Kidney capillary endothelial cell (primary cell): Measurements from ENCODE around the gene ZBTB9.

Source experiments
- DNase-seq: peaks from one replicate; pipeline ENCODE4 v3.0.0-alpha.2; 2018; ENCODE audit warnings: low spot score

Gene ZBTB9, protein sequence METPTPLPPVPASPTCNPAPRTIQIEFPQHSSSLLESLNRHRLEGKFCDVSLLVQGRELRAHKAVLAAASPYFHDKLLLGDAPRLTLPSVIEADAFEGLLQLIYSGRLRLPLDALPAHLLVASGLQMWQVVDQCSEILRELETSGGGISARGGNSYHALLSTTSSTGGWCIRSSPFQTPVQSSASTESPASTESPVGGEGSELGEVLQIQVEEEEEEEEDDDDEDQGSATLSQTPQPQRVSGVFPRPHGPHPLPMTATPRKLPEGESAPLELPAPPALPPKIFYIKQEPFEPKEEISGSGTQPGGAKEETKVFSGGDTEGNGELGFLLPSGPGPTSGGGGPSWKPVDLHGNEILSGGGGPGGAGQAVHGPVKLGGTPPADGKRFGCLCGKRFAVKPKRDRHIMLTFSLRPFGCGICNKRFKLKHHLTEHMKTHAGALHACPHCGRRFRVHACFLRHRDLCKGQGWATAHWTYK

DNA sequence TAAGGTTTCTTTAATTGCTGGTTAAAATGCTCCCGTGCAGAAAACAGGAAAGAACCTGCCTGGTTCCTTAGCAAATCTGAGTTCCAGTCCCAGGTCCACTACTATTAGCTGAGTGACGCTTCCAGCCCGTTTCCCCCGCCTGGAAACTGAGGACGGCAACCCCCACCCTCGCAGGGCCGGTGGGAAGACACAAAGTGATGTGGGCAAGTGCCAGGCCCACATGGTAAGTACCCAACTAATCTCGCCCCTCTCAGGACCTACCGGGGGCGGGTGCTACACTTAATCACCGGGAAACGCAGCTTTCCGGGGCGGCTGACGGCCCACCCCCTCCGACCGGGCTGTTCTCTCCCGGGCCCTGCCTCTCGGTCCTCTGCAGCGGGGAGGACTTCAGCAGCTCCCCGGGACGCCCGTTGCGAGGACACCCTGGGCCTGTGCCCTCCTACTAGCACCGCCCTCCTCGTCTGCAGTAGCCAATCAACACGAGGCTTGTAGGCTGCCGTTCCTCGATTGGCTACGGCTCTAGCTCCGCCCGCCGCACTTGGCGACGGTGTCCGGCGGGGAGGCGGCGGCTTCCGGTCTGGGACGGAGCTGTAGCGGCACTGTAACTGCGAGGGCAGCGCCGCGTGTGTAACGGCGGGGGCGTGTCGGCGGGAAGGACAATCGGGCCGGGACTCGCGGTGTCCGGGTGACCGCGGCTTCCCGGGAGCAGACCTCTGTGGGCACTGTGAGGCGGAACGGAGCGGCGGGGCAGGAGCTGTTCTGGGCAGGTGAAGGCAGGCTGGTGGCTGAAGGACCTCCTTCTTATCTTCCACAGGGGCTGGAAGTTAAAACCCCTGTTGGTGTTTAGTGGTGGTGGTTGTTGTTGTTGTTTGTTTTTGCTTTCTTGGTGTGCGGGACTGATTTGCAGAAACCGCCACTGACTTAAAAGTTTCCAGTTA lies at the start of gene ZBTB9:
Gene ZBTB9, plus strand, starts transcription at position 568 of the 938 bp plus-strand sequence. CDS start 525 bp downstream, outside the sequence.
- peak; percentile 95 for DNase-seq

DNA sequence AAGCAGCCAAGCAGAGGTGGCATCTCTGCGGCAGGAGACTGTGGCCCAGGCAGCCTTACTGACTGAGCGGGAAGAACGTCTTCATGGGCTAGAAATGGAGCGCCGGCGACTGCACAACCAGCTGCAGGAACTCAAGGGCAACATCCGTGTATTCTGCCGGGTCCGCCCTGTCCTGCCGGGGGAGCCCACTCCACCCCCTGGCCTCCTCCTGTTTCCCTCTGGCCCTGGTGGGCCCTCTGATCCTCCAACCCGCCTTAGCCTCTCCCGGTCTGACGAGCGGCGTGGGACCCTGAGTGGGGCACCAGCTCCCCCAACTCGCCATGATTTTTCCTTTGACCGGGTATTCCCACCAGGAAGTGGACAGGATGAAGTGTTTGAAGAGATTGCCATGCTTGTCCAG lies 49.5 kb upstream of the ZBTB9 start:
- no peak for DNase-seq

DNA sequence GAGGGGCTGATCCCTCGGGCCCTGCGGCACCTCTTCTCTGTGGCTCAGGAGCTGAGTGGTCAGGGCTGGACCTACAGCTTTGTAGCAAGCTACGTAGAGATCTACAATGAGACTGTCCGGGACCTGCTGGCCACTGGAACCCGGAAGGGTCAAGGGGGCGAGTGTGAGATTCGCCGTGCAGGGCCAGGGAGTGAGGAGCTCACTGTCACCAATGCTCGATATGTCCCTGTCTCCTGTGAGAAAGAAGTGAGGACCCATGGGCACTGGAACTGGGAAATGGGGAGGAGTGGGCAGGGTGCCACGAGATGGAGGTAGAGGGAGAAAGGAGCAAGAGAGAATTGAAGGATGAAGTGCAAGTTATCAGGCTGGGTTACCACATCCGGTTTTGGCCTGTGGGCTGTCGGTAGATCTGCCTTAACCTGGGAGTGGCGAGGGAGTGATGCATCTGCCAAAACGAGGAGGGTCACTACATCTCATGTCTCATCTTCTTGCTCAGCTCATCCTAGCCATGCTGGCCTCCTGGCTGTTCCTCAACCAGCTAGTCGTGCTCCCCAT lies 48.9 kb upstream of the ZBTB9 start:
- no peak for DNase-seq

DNA sequence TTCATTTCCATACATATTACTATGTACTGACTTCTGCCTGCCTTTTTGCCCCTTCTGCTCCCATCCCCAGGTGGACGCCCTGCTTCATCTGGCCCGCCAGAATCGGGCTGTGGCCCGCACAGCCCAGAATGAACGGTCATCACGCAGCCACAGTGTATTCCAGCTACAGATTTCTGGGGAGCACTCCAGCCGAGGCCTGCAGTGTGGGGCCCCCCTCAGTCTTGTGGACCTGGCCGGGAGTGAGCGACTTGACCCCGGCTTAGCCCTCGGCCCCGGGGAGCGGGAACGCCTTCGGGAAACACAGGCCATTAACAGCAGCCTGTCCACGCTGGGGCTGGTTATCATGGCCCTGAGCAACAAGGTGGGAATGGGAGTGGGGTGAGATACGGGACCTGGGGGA lies 48.2 kb upstream of the ZBTB9 start:
- no peak for DNase-seq

DNA sequence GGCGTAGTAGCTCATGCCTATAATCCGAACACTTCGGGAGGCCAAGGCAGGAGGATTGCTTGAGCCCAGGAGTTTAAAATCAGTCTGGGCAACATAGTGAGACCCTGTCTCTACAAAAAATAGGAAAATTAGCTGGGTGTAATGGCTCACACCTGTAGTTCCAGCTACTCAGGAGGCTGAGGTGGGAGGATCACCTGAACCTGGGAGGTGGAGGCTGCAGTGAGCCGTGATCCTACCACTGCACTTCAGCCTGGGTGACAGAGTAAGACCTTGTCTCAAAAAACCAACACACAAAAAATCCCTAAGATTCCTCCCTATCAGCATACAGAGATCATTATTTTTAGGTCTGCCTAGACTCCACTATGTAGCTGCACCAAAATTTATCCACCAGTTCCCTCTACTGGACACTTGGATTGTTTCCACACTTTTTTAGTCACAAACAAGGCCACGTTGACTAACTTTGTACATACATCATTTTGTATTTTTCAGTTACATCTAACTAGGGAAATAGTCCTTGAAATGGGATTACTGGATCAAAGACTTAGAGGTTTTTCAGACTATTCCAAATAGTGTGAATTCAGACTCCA lies 47.2 kb upstream of the ZBTB9 start:
- no peak for DNase-seq

DNA sequence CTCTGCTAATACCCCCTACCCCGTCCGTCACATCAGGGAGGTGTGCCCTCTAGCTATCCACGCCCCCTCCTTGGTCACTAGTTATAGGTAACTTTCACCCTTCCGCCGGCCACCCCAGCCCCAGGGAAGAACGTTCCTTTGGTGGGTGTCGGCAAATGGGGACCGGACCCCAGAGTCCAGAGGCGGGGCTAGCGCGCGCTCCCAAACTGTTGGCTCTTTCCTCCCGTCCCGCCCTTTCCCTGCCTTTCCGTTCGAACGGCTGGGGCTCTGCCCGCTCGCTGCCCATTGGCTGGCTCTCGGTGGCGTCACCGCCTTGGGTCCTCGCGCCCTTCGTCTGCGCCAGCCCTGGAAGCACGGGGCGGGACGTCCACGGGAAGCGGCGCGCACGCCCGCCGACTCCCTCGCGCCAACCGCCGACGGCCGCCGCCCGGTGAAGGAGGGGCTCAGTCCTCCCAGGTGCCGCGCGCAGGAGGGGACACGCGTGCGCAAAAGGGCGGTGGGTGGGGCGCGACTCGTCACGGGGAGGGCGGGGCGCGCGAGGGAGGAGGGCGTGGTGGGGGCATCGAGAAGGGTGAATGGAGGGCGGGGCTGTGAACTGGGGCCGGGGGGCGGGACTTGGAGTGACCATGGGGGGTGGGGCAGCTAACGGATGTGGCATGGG lies 44.2 kb upstream of the ZBTB9 start:
- DNase-seq, result peak; percentile 97

DNA sequence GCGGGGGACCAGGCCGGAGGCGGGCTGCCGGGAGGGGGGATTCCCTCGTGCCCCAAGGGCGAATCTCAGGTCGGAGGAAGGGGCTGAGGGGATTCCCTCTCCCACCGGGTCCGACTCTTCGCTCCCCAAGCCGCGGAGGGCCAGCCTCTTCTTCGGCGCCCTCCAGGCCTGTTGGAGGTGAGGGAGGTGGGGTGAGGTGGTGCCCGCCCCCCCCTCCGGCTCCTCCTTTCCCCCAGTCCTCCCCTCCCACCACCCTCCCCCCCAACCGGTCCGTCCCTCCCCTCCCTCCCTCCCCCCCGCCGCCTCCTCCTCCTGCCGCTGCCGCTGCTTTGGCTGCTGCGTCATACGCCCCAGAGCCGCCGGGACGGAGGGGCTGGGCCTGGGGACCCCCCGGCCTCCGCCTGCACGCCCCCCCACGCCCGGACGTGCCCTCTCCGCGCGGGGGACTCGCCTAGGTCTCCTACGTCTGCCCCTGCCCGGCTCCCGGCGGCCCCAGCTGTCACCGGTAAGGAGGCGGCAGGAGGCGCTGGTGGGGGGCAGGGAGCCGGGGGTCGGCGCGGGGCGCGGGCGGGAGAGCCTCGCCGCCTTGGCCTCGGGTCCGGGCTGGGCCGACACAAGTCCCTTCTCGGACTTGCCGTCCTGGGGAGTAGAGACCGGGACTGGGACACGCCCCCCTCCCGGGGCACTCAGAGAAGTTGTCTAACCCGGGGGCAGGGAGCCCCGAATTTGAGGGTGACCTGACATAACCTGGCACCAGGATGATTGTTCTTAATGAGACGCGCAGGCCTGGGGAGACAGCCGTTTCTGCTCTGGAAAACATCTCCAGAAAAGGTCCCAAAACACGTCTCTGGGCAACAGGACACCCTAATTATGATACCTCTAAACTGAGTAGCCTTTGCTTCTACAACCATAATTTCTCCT lies 43.4 kb upstream of the ZBTB9 start, which contains the start of gene PHF1:
Gene PHF1, plus strand, starts transcription at position 304 of the 921 bp plus-strand sequence. CDS start 1,250 bp downstream, outside the sequence.
- DNase-seq, result no peak

DNA sequence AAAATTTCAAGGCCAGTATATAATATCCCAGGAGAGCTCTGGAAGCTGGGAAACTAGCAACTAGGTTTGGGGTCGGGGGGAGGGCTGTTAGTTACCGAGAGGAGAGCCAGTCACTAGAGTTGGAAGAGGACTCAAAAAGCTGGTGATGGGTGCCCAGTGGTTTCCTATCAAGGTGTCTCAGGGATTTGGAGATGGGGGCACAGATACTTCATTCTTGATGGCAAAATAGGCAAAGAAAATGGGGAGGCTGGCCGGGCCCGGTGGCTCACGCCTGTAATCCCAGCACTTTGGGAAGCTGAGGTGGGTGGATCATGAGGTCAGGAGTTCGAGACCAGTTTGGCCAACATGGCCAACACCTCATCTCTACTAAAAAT lies 42.8 kb upstream of the ZBTB9 start:
- DNase-seq, result no peak

DNA sequence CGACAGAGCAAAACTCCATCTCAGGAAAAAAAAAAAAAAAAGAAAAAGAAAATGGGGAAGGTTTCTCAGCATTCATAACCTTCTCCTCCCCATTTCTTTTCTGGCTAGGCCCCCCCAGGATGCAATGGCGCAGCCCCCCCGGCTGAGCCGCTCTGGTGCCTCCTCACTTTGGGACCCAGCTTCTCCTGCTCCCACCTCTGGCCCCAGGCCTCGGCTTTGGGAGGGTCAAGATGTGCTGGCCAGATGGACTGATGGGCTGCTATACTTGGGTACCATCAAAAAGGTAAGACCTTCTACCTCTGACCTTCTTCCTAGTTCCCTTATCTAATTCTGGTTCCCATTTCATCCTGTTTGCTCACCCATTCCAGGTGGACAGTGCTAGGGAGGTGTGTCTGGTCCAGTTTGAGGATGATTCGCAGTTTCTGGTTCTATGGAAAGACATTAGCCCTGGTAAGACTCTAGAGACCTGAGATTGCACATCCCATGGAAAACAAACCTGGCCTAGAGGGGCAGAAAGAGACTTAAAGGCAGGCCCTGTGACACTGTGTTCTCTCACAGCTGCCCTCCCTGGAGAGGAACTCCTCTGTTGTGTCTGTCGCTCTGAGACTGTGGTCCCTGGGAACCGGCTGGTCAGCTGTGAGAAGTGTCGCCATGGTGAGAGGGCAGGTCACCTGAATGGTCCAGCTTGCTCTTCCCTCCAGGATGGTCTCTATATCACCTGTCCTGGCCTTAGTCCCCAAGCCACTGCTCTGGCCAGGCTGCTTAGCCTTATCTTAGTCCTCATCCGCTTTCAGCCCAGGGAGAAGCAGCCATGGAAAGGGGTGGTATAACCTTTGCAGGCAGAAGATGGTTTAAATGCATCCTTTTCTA lies 42.0 kb upstream of the ZBTB9 start:
- no peak for DNase-seq

DNA sequence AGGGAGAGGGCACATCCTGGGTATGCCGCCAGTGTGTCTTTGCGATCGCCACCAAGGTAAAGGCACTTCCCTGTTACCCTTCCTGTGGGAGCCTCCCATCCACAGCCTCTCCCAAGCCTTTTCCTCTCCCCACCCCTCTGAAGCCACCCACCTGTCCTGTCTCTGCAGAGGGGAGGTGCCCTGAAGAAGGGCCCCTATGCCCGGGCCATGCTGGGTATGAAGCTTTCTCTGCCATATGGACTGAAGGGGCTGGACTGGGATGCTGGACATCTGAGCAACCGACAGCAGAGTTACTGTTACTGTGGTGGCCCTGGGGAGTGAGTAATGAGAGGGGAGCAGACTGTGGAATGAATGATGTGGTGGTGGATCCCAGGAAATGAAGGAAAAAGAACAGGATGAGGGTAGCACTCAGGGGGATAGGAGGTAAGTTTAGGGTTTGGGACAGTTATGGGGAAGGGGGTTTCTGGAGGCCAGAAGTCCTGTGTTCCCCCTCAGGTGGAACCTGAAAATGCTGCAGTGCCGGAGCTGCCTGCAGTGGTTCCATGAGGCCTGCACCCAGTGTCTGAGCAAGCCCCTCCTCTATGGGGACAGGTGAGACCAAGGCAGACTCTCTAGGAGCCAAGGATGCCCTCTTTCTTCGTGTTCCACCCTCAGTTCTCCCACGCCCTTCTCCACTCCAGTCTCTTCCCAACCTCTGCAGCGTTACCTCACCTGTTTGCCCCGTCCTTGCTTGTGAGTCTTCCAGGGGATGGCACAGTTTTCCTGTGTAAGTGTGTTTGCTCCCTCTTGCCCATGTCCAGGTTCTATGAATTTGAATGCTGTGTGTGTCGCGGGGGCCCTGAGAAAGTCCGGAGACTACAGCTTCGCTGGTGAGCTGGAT lies 40.9 kb upstream of the ZBTB9 start:
- no peak for DNase-seq

DNA sequence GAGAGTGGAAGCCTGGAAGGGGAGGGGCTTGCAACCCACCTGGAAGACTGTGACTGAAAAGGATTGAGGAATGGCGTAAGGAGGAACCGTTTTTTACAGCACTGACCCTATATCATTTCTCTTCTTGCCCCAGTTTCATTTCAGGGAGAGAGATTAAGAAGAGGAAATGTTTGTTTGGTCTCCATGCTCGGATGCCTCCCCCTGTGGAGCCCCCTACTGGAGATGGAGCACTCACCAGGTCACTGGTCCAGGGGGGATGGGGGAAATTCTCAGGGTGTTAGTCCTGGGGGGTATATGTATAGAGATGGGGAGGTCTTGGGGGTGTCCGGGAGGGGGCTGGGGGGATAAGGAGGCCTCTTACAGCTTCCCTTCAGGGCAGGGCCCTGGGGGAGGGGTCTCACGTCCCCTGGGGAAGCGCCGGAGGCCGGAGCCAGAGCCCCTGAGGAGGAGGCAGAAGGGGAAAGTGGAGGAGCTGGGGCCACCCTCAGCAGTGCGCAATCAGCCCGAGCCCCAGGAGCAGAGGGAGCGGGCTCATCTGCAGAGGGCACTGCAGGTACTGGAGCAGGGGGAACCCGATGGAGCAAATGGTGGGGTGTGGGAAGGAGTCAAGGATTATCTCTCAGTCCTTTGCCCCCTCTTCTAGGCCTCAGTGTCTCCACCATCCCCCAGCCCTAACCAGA lies 39.6 kb upstream of the ZBTB9 start:
- DNase-seq, result no peak

DNA sequence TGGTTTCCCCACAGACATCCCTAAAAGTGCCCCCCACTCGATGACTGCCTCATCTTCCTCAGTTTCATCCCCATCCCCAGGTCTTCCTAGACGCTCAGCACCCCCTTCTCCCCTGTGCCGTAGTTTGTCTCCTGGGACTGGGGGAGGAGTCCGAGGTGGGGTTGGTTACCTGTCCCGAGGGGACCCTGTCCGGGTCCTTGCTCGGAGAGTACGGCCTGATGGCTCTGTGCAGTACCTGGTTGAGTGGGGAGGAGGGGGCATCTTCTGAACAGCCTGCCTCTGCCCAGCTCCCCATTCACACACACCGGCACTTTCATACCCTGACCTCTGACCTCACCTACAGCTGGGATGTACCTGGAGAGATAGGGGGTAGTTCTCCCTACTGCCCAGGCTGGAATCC lies 38.5 kb upstream of the ZBTB9 start:
- DNase-seq, result no peak

DNA sequence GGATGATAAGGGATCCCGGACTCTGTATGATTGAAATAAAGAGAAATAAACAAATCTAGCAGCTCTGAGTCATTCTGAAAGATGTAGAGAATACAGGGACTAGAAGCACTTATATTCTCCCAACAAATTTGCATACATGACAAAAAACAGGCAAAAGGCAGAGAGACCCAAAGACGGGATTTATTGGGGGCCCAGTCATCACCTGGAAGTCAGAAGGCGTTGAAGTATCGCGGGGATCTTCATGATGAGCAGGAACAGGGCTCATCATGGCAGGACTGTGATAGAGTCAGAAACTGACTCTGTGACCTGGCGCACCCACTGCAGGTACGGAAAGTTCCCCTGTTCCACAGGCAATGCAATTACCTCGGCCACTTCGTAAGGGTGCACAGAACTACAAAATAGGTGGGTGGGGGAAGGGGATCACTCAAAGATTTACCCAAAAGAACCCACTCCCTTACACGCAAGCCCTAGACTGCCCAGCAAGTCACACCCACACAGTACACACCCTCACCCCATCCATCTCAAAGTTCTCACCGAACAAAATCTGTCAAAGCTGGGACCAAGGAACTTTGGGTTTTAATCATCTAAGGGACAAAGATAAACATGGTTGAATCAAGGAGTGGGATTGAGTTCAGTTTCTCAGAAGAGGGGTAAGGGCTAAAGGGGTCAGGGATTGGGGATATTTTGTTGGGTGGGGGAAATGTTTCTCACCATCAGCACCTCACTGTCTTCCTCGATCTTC lies 37.8 kb upstream of the ZBTB9 start:
- no peak for DNase-seq

DNA sequence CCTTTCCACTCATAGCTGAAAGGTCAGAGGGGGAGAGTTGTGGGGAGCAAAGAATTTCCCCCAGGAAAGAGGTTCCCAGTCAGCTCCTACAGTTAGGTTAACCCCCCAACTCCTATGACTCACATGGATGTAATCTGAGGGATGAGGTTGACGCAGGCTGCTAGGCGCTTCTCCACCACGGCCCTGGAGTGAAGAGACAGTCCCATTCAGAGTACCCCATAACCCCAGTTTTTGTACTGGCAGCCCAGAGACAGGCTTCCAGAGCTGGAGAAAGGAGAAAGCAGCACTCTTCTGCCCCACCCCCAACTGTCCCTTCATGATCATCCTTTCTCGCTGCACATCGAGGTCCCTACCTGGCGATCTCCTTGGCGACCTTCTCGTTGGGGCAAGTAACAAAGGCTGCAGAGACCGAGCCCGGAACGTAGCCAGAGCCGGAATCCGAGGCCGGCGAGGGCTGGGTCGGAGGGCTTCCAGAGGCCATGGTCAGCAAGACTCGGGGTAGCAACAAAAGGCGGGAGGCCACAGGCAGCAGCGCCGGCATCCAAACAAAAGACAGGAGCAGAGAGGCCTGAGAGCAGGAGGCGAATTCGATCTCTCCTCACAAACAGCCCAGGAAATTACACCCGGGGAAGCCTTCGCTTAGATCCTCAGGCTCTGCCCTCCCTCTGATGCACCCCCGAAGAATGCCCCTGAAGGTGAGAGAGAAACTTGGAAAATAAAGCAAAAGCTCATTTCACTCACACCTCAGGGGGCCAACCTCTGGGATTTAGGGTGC lies 37.1 kb upstream of the ZBTB9 start:
- DNase-seq, result no peak

DNA sequence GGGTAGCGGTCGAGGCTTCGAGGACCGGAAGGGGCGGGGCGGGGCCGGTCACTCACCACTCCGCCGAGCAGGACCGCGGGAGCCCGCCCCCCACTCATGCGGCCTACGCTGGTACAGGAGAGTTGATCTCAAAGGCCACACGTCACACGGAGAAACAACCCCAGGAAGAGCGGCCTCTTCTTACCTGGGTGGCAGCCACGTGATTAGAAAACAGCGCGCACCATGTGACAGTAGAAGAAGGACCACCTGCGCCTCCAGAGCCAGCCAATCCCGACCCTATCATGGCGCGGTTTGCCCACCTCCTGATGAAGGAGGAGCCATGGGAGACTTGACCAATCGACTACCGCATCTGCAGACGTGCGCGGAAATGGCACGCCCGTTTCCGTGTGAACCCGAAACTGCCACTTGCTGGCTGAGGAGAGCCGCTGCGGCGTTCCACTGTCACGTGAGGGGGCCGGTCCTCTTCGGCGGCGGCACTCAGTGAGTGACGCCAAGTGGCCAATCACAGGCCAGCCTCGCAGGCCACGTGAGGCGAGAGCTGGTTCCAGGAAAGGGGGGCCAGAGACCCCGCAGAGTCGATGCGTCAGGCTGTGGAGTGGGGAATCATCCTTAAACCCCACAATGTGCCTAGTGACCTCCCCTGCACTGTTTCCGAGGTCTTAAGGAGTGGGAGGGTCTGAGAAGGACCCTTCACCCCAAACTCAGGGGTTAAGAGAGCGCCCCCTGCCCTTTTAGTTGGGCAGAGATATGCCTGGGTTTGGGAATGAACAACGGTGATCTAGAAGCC lies 36.3 kb upstream of the ZBTB9 start, which contains the start of gene CUTA:
Gene CUTA, minus strand, starts transcription at position 205 of the 787 bp plus-strand sequence. Its CDS starts 107 bp downstream, at position 98.
- peak; percentile 98 for DNase-seq
